ENCODE results near the gene TAOK1. TPM values are rescaled to one million over a fixed set of nuclear protein-coding genes. Genes with fewer than 3 reads are reported as not detected.

TAOK1 gene
- total and polyA plus RNA-seq, 9 of the 15 experiments (the other 6 are each of a cell fraction or from before 2014, with no cell fraction given) = 3.2 to 33.1 (median 16.5) TPM

- Histone ChIP-seq H3K27ac (ENCODE audit: extremely low read depth, low read depth, low read length) (no peak overlapping the region), H3K9me3 (replicated peaks; ENCODE audit: control insufficient read depth, insufficient read depth, low read depth, low read length) (no peaks in the 10 kb centered on the region), H3K79me2 (ENCODE audit: control insufficient read depth, insufficient read depth, low read length) (no peaks in the 10 kb centered on the region), H3K4me1 (replicated peaks in 1 of 2; ENCODE audit: control insufficient read depth in 2 of 2, insufficient read depth in 2 of 2, low read length in 2 of 2) (peaks cover 0 to 2% of the 10 kb centered on the region in 2 experiments; a peak in 1 of 5 replicates), H3K9ac (ENCODE audit: insufficient read depth in 1 of 2, low read depth in 2 of 2, low read length in 2 of 2) (no peak overlapping the region), H3K9me1 (ENCODE audit: control insufficient read depth, insufficient read depth, low read length) (no peaks in the 10 kb centered on the region), H3K4me2 (ENCODE audit: insufficient read depth, low read length) (no peak overlapping the region), H3K4me3 (no peak overlapping the region), H3K27me3 (ENCODE audit: control insufficient read depth in 2 of 2, insufficient read depth in 2 of 2, low read length in 2 of 2) (no peaks in the 10 kb centered on the region), H2AFZ (ENCODE audit: low read depth, low read length) (no peak overlapping the region), H3K36me3 (ENCODE audit: control insufficient read depth, insufficient read depth, low read length) (no peaks in the 10 kb centered on the region), H4K20me1 (replicated peaks; ENCODE audit: control insufficient read depth, insufficient read depth, low read length) (no peaks in the 10 kb centered on the region)
- intact Hi-C loops (cut with micrococcal nuclease) (loop anchor here (10.0 kb wide), 1 partner anchor 215 kb away; no protein-coding TSS in a partner anchor), in situ Hi-C loops (cut with MboI) (no loop called here)
- POLR2A ChIA-PET = no interaction called here
- DNase-seq (ENCODE audit: extremely low read depth in 1 of 4, low spot score in 3 of 4) (no peak), FAIRE-seq (no peak), ATAC-seq (no peak)
- CTCF ChIA-PET (ENCODE audit: low intra/inter-chr PET ratio) = no interaction called here
- 80% methylated on average over 3 of the region's 3 CpGs for WGBS (ENCODE audit: insufficient coverage, low coverage, missing lambda C conversion rate)
- no TSS peak for BruUV-seq (replicated peaks)
- TF ChIP-seq, protein P1, sequence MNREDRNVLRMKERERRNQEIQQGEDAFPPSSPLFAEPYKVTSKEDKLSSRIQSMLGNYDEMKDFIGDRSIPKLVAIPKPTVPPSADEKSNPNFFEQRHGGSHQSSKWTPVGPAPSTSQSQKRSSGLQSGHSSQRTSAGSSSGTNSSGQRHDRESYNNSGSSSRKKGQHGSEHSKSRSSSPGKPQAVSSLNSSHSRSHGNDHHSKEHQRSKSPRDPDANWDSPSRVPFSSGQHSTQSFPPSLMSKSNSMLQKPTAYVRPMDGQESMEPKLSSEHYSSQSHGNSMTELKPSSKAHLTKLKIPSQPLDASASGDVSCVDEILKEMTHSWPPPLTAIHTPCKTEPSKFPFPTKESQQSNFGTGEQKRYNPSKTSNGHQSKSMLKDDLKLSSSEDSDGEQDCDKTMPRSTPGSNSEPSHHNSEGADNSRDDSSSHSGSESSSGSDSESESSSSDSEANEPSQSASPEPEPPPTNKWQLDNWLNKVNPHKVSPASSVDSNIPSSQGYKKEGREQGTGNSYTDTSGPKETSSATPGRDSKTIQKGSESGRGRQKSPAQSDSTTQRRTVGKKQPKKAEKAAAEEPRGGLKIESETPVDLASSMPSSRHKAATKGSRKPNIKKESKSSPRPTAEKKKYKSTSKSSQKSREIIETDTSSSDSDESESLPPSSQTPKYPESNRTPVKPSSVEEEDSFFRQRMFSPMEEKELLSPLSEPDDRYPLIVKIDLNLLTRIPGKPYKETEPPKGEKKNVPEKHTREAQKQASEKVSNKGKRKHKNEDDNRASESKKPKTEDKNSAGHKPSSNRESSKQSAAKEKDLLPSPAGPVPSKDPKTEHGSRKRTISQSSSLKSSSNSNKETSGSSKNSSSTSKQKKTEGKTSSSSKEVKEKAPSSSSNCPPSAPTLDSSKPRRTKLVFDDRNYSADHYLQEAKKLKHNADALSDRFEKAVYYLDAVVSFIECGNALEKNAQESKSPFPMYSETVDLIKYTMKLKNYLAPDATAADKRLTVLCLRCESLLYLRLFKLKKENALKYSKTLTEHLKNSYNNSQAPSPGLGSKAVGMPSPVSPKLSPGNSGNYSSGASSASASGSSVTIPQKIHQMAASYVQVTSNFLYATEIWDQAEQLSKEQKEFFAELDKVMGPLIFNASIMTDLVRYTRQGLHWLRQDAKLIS (CRISPR knock-in tag; IDR thresholded peaks at IDR 0.05) = no peak
- TF ChIP-seq PURB (CRISPR knock-in tag; IDR thresholded peaks at IDR 0.05; ENCODE audit: low read depth) (no peak), CBX3 (IDR thresholded peaks at IDR 0.05; ENCODE audit: borderline replicate concordance in 1 of 2, low read length in 2 of 2) (no peak), THRAP3 (IDR thresholded peaks at IDR 0.05; ENCODE audit: borderline replicate concordance) (no peak), RBM17 (IDR thresholded peaks at IDR 0.05; ENCODE audit: borderline replicate concordance, low read depth, low read length) (no peak), CAMTA2 (CRISPR knock-in tag; conservative IDR thresholded peaks at IDR 0.05) (no peak), MCM3 (IDR thresholded peaks at IDR 0.05) (no peak), BACH1 (tag; IDR thresholded peaks at IDR 0.05) (no peak), IFI16 (CRISPR knock-in tag; IDR thresholded peaks at IDR 0.05) (no peak), POLR2A (conservative IDR thresholded peaks at IDR 0.05) (no peak), ATF7 (IDR thresholded peaks at IDR 0.05) (no peak), SP1 (CRISPR knock-in tag; IDR thresholded peaks at IDR 0.05) (no peak), ZFP1 (CRISPR knock-in tag; IDR thresholded peaks at IDR 0.05) (no peak), LCOR (CRISPR knock-in tag; IDR thresholded peaks at IDR 0.05) (no peak)
- TF ChIP-seq, protein P2, sequence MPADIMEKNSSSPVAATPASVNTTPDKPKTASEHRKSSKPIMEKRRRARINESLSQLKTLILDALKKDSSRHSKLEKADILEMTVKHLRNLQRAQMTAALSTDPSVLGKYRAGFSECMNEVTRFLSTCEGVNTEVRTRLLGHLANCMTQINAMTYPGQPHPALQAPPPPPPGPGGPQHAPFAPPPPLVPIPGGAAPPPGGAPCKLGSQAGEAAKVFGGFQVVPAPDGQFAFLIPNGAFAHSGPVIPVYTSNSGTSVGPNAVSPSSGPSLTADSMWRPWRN (IDR thresholded peaks at IDR 0.05; ENCODE audit: low read depth) = no peak
- TF ChIP-seq, protein P3, sequence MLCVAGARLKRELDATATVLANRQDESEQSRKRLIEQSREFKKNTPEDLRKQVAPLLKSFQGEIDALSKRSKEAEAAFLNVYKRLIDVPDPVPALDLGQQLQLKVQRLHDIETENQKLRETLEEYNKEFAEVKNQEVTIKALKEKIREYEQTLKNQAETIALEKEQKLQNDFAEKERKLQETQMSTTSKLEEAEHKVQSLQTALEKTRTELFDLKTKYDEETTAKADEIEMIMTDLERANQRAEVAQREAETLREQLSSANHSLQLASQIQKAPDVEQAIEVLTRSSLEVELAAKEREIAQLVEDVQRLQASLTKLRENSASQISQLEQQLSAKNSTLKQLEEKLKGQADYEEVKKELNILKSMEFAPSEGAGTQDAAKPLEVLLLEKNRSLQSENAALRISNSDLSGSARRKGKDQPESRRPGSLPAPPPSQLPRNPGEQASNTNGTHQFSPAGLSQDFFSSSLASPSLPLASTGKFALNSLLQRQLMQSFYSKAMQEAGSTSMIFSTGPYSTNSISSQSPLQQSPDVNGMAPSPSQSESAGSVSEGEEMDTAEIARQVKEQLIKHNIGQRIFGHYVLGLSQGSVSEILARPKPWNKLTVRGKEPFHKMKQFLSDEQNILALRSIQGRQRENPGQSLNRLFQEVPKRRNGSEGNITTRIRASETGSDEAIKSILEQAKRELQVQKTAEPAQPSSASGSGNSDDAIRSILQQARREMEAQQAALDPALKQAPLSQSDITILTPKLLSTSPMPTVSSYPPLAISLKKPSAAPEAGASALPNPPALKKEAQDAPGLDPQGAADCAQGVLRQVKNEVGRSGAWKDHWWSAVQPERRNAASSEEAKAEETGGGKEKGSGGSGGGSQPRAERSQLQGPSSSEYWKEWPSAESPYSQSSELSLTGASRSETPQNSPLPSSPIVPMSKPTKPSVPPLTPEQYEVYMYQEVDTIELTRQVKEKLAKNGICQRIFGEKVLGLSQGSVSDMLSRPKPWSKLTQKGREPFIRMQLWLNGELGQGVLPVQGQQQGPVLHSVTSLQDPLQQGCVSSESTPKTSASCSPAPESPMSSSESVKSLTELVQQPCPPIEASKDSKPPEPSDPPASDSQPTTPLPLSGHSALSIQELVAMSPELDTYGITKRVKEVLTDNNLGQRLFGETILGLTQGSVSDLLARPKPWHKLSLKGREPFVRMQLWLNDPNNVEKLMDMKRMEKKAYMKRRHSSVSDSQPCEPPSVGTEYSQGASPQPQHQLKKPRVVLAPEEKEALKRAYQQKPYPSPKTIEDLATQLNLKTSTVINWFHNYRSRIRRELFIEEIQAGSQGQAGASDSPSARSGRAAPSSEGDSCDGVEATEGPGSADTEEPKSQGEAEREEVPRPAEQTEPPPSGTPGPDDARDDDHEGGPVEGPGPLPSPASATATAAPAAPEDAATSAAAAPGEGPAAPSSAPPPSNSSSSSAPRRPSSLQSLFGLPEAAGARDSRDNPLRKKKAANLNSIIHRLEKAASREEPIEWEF (CRISPR knock-in tag; IDR thresholded peaks at IDR 0.05) = no peak
Observed at GRCh38 chr17:29359777-29360176, 30.4 kb upstream of the TAOK1 start.

Measured in K562 (cell line).